NCI-H128 (cell line): ENCODE data around the gene PRKAR1A.
"Not testable (repeated sequence)": the region's sequence is repeated elsewhere in the genome, so short reads cannot be mapped to it uniquely, and the experiment has no call there.

Source experiments
- DNase-seq: peaks from one replicate; lab custom pipeline; 2025; ENCODE audit not compliant: unreplicated experiment; lab: John Stamatoyannopoulos, UW

Gene PRKAR1A

DNA sequence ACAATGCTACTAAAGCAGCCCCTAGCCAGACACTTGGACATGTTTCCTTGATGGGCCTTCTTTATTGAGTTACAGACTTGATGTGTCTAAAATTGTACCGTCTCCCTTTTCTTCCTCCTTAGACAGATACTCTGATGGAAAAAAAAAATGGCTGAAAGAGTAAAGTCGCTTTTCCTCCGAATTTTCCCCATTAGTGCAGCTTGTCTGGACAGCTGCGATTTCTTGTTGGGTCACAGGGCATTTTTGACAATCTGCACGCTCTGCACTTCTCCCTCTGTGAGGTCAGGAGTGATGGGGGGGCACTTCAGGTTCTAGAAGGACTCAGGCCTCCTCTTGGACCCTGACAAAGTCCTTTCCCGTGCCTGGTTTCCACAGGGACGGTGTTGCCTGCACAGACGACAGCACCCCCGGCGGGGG is 968 bp upstream of the PRKAR1A start:
- DNase-seq = no peak

DNA sequence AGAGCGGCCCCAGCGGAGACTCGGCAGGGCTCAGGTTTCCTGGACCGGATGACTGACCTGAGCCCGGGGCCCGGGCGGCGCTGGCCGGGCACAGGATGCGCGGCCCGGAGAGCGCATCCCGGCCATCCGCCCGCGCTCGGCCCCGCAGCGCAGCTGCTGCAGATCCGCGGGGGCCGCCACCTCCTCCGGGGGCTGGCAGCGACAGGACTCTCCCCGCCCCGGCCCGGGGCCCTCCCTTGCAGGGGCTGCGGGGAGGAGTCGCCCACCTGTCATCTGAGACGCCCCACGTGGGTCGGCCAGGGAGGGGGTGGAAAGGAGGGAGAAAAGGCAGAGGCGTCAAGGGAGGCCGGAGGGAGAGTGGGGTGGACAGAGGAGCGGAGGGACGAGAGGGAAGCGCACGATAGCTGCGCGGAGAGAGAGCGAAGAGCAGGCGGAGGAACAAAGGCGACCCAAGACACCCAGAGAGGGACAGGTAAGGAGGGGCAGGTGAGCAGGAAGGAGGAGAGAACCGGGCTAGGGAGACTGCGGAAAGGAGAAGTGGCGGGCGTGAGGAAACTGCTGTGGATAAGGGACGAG is 471 bp upstream of the PRKAR1A start:
- DNase-seq = peak; percentile 32

DNA sequence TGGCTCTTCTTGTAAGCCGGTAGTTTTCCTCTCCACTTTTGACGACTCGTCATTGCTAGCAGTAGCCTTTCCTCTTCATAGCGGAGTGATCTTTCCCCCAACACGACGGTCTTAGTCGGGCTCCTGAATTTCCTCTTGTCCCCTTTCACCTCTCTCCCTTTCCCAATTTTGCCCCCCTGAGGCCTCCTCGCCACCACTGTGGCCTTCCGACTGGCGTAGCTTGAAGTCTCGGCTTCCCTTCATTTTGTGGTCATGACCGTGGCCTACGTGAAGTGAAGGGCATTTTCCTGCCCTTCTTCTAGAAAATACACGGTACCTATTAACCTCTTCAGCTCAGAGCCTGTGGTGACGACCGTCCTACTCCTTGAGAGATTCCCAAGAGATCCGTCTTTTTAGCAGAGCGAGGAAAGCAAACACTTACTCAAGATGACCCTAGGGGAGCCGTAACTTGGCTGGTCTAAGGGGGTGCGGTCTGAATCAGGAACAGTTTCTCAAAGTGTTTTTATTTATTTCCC is 787 bp downstream of the PRKAR1A start:
- DNase-seq = no peak

DNA sequence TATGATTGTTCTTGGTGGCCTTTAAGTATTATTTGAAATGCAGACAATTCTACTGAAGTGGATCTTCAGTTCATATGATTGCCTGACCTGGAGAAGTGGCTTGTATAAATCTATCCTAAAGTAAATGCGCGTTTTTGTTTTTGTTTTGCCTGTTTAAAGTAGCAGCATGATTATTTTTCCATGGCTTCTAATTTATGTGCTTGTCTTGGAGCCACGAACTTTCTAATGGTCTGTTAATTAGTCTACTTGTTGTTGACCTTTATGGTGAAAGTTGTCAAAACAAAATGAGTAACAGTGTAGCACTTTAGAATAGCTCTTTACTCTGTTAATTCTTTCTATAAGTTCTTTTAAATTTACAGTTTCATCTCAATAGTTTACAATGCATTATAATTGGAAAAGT is 1.7 kb downstream of the PRKAR1A start:
- DNase-seq = no peak

- no peak for DNase-seq
These were observed 2.8 kb downstream of the PRKAR1A start for GRCh38 chr17:68514831-68515635.

- no peak for DNase-seq
These were observed 4.5 kb downstream of the PRKAR1A start for GRCh38 chr17:68516732-68517131.

GRCh38 chr17:68517605-68518004 is 5.4 kb downstream of the PRKAR1A start:
- not testable (repeated sequence) for DNase-seq

DNA sequence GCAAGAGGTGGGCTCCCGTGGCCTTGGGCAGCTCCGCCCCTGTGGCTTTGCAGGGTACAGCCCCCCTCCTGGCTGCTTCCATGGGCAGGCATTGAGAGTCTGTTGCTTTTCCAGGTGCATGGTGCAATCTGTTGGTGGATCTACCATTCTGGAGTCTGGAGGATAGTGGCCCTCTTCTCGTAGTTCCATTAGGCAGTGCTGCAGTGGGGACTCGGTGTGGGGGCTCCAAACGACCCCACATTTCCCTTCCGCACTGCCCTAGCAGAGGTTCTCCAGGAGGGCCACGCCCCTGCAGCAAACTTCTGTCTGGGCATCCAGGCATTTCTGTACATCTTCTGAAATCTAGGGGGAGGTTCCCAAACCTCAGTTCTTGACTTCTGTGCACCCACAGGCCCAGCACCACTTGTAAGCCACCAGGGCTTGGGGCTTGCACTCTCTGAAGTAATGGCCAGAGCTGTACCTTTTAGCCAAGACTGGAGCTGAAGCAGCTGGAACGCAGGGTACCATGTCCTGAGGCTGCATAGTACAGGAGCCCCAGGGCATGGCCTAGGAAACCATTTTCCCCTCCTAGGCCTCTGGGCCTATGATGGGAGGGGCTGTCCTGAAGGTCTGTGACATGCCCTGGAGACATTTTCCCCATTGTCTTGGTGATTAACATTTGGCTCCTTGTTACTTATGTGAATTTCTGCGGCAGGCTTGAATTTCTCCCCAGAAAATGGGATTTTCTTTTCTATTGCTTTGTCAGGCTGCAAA is 6.0 kb downstream of the PRKAR1A start:
- DNase-seq = no peak

- not testable (repeated sequence) for DNase-seq
These were observed 6.8 kb downstream of the PRKAR1A start for GRCh38 chr17:68519051-68519450.

GRCh38 chr17:68519911-68520310 is 7.7 kb downstream of the PRKAR1A start:
- no peak for DNase-seq

DNA sequence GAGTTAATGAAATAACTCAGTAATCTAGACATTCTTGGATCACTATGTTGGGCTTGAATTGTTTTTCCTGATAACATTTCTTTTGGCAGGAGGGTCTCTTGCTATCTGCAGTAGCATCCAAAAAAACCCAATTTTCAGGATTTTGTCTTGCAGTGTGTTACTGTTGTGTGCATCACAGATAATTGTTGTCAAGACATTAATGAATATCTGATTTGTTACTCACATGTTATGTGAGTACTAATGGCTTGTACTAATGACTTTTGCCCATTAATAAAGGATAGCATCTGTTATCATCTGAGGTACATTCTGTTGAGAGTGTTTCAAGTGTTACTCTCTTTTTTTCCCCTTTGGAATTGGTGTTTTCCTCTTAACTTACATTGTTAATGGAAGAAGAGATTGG is 10.0 kb downstream of the PRKAR1A start:
- DNase-seq = no peak

GRCh38 chr17:68526548-68526947 is 14.3 kb downstream of the PRKAR1A start:
- DNase-seq = no peak

- no peak for DNase-seq
These were observed 15.1 kb downstream of the PRKAR1A start for GRCh38 chr17:68527314-68527713.

DNA sequence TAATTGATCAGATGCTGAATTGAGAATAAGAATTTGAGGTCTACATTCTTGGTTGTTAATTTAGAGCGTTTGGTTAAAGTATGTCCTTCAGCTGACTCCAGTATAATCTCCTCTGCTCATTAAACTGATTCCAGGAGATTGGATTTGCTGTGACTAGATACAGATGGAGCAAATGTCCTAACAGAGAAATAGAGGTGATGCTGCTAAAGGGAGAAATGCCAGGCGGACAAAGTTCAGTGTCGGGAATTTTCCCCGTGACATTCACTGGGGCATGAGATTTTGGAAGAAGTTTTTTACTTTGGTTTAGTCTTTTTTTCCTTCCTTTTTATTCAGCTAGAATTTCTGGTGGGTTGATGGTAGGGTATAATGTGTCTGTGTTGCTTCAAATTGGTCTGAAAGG is 19.0 kb downstream of the PRKAR1A start:
- no peak for DNase-seq

GRCh38 chr17:68532826-68533225 is 20.6 kb downstream of the PRKAR1A start:
- no peak for DNase-seq

DNA sequence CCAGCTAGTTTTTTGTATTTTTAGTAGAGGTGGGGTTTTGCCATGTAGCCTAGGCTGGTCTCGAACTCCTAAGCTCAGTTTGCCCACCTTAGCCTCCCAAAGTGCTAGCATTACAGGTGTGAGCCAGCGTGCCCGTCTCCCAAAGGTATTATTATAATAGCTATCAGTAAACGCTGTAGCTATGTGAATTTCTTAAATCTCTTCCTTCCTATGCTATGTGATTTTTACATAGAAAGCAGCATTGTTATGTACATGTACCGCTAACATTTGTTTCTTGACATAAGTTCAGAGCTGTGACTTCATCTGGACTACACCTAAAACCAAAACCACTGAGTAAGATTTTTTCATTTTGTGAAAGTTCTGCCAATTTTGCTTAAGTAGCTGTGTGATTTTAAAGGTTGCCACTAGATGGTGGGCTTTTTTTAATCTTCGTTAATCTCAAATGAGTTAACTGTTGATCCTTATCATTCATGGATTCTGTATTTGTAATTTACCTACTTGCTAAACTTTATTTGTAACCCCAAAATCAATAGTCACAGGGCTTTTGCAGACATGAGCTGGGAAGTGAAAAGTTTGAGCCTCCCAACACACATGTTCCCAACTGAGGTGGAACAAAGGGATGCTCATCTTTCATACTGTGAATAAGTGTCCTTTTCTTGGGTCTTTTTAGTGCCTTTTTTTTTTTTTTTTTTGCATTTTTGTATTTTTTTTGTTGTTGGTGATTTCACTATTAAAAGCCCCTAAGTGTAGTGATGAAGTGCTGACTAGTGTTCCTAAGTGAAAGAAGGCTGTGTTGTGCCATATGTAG is 21.9 kb downstream of the PRKAR1A start:
- DNase-seq = no peak

DNA sequence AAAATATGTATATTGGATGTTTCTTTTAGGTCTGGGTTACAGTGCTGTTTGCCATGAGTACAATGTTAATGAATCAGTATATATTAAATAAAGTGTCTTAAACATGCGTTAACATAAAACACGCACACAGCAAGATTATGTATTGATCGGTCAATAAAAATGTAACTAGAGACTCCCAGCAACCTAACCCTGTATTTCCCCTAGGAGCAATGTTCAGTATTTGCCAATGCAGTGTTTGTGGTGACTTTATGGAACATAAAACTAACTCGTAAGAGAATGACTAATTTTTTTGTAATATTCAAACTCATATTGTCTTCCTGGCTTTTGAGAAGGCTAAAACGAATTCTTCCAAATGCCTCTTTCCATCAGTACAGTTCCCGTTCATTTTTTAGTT is 22.5 kb downstream of the PRKAR1A start:
- no peak for DNase-seq

GRCh38 chr17:68535922-68536321 is 23.7 kb downstream of the PRKAR1A start:
- no peak for DNase-seq

DNA sequence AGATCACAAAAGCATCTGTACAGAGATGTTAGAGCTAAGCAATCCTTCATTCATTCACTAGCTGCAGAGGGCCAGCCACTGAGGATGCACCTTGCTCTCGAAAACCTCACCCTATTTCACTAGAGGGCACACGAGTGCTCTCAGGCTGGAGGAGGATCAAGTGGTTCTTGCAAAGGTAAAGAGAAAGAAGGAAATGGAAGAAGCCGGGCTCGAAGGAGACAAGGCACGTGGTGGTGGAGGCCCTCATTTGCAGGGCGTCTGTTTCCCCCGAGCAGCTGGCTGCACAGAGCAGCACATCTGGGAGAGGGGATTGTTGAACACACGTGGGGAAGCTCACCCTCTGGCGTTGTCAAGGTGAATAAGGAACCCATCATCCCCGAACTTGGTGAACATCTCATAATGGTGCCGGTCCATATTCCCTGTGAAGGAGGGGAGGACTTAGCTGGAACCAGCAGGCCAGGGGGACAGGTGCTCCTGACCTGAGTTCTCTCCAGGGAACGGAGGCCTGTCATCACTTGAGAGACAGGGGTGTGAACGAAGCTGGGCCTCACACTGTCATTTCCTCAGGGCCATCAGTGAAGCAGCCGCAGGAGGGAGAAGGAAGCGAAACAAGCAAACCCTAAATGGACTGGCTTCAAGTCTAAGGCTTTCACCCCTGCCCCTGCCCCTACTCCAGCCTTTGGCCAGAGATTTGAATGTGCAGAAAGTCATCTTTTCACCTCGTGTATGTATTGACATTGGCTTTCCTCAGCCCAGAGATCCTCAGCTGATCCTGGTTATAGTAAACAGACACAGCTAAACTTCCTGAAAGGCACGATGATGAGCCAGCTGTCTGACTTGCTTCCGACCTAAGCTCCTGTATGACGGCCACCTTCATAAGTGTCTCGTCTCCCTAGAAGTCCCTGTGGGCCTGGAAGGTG is 27.6 kb downstream of the PRKAR1A start:
- DNase-seq = no peak

DNA sequence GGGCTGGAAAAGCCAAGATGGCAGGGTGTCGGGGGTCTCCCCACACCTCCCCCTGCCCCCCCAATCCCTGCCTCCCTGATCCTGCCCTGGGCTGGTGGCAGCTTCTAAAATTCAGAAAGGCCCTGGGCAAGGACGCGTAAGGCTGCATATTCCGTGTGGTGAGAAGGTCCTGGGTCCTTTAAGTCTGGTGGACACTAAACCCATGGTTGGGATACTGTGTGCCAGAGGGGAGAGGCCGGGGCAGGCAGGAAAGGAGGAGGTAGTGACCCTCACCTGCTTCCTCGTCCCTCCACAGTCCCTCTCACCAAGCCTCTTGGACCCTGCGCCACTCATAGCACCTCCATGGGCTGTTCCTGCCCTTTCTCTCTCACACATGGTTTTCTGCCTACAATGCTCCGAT is 28.8 kb downstream of the PRKAR1A start:
- no peak for DNase-seq
